GM12865 (cell line): ENCODE data around the gene RXFP1.
"Not testable (repeated sequence)": the region's sequence is repeated elsewhere in the genome, so short reads cannot be mapped to it uniquely, and the experiment has no call there.

ENCODE experiments used
- DNase-seq: peaks from one replicate; pipeline ENCODE4 v3.0.0; 2010; ENCODE audit warnings: low read depth
- H3K4me3 ChIP-seq: 2 replicates; pipeline ENCODE4 v1.5.1; 2011; ENCODE audit warnings: mild to moderate bottlenecking, low read depth, low read length, control low read depth
- CTCF ChIP-seq: IDR thresholded peaks from 2 replicates; pipeline ENCODE4 v1.5.1; 2011; ENCODE audit warnings: low read length, control low read depth, low read depth, inconsistent platforms; ENCODE audit not compliant: insufficient read depth; ENCODE audit errors: missing control alignments

Gene RXFP1

DNA sequence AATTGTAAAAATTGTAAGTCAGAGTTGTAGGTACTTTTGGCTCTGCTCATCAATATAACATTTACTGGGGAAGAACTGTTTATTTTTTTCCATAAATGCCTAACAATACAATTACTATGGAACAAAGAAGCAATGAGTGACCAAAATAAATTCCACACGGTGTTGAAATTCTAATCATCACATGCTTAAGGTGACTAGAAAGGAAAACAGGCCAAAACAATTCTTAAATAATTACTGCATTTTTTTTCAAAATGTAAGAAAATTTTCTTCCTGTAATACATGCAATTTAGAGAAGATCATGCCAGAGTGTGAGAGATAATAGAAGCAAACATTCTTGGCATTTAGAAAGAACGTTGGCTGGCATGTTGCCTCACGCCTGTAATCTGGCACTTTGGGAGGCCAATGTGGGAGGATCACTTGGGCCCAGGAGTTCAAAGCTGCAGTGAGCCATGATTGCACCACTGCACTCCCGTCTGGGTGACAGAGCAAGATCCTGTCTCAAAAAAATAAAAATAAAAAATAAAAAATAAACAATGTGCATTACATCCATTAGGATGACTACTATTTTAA, 127.5 kb downstream of the RXFP1 start:
- no peak overlapping the region for H3K4me3 ChIP-seq
- DNase-seq = no peak
- TF ChIP-seq CTCF = no peak

- no peak for TF ChIP-seq CTCF
- H3K4me3 ChIP-seq = peak overlapping the region; percentile 18; the same call in 1 of the 2 replicates
- DNase-seq = no peak
These were observed 131.2 kb downstream of the RXFP1 start for GRCh38 chr4:158652920-158653319.

DNA sequence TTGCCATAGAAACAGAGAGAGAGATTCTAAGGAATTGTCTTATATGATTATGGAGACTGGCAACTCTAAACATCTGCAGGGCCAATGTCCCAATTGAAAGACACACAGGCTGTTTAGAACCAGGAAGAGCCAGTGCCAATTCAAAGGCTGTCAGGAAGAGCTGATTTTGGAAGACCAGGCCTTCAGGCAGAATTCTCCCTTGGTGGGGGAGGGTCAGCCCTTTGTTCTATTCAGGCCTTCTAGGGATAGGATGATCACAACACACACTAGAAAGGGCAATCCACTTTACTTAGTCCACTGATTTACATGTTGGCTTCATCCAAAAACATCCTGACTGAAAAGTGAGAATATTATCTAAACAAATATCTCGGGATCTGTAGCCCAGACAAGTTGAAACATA, 134.8 kb downstream of the RXFP1 start:
- no peak for TF ChIP-seq CTCF

GRCh38 chr4:158657291-158657690, 135.6 kb downstream of the RXFP1 start:
- no peak for TF ChIP-seq CTCF
- DNase-seq = no peak
- no peak overlapping the region for H3K4me3 ChIP-seq

More for the DNA sequence above, 134.8 kb downstream of the RXFP1 start:
- no peak for DNase-seq
- no peak overlapping the region for H3K4me3 ChIP-seq

- DNase-seq, H3K4me3 ChIP-seq: not testable (repeated sequence)
These were observed 141.6 kb downstream of the RXFP1 start for GRCh38 chr4:158663255-158663654.

- not testable (repeated sequence) for DNase-seq, H3K4me3 ChIP-seq
These were observed 142.3 kb downstream of the RXFP1 start for GRCh38 chr4:158663707-158664625.

DNA sequence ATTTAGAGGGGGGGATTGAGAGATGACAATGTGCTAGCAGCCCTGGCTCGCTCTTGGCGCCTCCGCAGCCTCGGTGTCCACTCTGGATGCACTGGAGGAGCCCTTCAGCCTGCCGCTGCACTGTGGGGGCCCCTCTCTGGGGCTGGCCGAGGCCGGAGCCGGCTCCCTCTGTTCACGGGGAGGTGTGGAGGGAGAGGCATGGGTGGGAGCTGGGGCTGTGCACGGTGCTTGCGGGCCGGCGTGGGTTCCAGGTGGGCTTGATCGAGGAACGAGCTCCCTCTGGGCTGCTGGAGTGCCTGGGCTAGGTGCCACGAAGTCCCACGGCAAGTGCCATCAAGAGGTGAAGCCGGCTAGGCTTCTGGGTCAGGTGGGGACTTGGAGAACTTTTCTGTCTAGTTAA, 143.1 kb downstream of the RXFP1 start:
- TF ChIP-seq CTCF = no peak
- no peak for DNase-seq
- H3K4me3 ChIP-seq = no peak overlapping the region

DNA sequence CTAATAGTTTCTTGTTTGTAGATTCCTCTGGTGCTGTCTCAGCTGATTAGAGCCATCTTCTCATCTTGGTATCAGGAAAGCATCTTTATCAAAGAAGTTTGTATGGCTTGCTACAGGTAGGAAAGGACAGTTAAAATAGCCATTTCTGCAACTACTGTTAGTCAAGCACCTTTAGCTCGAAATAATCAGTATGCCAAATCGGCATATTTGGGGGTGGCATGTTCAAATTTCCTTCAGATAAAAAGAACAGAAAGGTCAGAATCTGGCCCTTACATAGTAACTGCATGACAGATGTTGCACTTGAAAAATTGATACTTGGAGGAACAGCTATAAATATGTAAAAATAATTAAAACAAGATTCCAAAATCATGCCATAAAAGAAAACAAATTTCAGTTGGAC, 145.2 kb downstream of the RXFP1 start:
- TF ChIP-seq CTCF = no peak
- DNase-seq = no peak
- no peak overlapping the region for H3K4me3 ChIP-seq
